ENCODE measurements around the gene RASGRF2. TPM values are rescaled to one million over a fixed set of nuclear protein-coding genes. Genes with fewer than 3 reads are reported as not detected.

The RASGRF2 gene, protein sequence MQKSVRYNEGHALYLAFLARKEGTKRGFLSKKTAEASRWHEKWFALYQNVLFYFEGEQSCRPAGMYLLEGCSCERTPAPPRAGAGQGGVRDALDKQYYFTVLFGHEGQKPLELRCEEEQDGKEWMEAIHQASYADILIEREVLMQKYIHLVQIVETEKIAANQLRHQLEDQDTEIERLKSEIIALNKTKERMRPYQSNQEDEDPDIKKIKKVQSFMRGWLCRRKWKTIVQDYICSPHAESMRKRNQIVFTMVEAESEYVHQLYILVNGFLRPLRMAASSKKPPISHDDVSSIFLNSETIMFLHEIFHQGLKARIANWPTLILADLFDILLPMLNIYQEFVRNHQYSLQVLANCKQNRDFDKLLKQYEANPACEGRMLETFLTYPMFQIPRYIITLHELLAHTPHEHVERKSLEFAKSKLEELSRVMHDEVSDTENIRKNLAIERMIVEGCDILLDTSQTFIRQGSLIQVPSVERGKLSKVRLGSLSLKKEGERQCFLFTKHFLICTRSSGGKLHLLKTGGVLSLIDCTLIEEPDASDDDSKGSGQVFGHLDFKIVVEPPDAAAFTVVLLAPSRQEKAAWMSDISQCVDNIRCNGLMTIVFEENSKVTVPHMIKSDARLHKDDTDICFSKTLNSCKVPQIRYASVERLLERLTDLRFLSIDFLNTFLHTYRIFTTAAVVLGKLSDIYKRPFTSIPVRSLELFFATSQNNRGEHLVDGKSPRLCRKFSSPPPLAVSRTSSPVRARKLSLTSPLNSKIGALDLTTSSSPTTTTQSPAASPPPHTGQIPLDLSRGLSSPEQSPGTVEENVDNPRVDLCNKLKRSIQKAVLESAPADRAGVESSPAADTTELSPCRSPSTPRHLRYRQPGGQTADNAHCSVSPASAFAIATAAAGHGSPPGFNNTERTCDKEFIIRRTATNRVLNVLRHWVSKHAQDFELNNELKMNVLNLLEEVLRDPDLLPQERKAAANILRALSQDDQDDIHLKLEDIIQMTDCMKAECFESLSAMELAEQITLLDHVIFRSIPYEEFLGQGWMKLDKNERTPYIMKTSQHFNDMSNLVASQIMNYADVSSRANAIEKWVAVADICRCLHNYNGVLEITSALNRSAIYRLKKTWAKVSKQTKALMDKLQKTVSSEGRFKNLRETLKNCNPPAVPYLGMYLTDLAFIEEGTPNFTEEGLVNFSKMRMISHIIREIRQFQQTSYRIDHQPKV (N-terminal part only)
- 0.05 TPM in 1 of 2 replicates, not detected in the other for total RNA-seq
- polyA plus RNA-seq (2012): 0.43 TPM

DNA sequence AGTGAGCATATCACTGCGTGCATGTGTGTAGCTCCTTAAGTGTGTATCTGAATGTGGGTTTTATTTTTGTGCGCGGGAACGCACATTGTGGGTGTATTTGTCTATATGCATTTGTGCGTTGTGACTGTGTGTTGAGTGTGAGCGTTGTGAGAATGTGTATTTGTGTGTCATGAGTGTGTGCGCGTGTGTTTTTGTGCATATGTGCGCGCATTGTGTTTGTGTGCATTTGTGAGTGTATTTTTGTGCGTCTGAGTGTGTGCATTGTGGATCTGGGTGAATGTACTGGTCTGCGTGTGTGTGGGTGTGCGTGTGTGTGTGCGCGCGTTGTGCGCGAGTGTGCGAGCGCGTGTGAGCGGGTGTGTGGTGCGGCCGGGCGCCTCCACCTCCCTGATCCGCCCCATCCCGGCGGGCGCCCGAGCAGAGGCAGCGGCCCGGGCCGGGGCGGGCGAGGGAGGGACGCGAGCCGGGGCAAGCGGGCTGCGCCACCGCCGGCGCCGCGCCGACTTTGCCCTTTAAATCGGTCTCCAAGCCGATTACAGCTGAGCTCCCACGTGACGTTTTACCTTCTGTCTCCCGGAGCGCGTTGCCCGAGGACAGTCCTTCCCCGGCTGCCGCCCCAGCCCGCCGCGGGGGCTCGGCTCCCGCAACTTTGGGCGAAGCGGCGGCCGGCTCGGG is at the start of gene RASGRF2:
Gene RASGRF2 (plus strand): TSS at position 596 of the 675 bp plus-strand sequence. CDS start 376 bp downstream, outside the sequence.
- no peak for DNase-seq (ENCODE audit: low read depth)

- no peak for DNase-seq (ENCODE audit: low read depth)
Observed at GRCh38 chr5:80912479-80912878, 47.7 kb upstream of the RASGRF2 start.

DNA sequence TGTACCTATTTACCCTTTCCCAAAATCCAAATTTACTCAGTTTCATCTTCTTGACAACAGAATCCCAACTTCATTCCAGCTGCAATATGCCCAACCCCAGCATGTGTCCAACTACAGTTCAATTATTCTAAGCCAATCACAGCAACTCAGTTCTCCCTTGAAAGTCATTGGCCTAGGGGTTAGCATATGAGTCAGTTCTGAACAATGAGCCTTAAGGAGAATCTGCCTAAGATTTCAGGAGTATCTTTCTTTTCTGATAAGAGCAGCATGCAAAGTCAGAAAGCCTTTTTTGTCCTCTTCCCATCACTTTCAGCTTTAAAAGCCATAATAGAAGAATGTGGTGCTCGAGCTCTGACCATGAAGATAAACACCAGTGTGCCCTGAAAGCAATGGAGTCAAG is 44.4 kb upstream of the RASGRF2 start:
- DNase-seq (ENCODE audit: low read depth): no peak

- DNase-seq (ENCODE audit: low read depth): no peak
Observed at GRCh38 chr5:80916676-80917075, 43.5 kb upstream of the RASGRF2 start.

DNA sequence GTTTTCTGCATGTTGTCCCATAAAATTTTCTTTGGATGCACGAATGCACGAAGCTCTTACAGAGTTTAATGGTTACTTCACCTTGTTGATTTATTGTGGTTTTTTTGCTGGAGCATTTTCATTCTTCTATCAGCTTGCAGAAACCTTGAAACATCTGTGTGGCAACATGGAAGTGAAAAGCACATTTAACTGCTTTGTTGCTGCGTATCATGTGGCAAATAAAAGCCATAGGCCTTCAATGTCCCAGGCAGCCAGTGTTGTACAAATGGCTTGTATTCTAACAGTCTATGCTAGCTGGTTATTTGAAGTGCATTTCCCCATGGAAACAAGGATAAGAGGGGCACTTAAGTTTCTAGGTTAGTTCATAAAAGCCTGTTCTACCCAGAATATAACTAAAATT is 42.5 kb upstream of the RASGRF2 start:
- no peak for DNase-seq (ENCODE audit: low read depth)

GRCh38 chr5:80919678-80920196 is 40.4 kb upstream of the RASGRF2 start:
- DNase-seq (ENCODE audit: low read depth): no peak

- no peak for DNase-seq (ENCODE audit: low read depth)
Observed at GRCh38 chr5:80920333-80920732, 39.8 kb upstream of the RASGRF2 start.

DNA sequence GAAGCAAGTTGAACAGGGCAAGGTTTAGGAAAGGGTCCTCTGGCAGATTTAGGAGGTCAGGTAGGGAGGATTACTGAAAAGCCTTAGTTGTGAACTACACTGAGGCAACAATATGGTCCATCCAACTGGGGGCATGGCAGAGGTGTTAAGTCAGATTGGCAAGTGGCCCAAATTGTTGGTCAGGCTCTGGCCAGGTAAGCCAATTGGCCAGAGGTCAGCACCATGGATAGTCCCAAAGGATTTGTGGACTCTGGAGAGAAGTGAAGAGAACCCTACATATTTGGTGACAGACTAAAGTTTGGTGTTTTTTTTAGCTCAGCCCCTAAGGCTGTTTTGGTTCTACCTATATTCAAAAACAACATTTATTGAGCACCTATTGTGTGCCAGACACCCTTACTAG is 39.1 kb upstream of the RASGRF2 start:
- peak; percentile 5 for DNase-seq (ENCODE audit: low read depth)

DNA sequence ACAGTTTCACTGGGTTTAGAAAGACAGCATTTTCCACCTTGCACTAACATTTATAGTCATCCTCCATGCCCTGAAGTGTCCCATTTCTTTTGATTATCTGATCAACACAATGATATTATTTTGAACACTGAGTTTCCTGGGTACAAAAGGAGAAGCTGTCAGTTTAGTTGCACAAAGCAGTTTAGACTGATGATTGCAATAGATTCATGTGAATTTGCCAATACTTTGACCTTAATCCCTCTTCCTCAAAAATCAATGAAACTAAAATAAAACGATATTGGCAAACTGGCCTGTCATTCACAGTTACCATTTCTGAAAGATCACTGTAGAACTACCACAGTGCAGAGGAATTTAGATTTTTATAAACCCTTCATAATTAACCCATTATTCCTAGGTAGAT is 34.2 kb upstream of the RASGRF2 start:
- no peak for DNase-seq (ENCODE audit: low read depth)

GRCh38 chr5:80926536-80926935 is 33.6 kb upstream of the RASGRF2 start:
- DNase-seq (ENCODE audit: low read depth): no peak

DNA sequence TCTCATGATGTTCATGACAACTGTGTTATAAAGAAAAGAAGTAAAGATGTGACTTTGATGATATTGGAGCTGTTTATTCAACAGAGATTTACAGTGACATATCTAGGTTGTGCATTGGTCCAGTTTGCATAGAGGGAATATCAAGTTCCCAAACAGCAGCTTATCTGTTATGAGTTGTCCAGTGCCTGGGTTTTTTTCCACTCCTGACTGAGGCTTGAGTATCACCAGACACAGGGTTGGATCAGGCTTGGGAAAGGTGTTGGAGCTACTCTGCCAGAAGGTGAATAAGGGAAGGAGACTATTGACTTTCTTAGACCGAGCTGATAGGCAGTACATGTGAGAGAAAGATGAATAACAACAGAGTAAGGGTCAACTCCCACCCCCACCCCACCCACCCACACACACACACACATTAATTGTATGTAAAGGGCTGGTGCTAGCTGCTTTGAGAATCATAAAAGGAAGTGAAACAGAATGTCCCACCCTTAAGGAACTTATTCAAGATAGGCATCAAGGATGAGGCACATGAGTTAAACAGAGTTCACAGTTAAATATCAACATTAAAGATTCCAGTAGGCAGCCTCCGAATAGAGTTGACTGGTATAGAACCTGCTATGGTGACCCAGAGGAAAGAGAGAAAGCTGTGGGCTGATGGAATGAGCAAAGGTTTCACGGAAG is 33.0 kb upstream of the RASGRF2 start:
- no peak for DNase-seq (ENCODE audit: low read depth)

- DNase-seq (ENCODE audit: low read depth): no peak
Observed at GRCh38 chr5:80928073-80928472, 32.1 kb upstream of the RASGRF2 start.

DNA sequence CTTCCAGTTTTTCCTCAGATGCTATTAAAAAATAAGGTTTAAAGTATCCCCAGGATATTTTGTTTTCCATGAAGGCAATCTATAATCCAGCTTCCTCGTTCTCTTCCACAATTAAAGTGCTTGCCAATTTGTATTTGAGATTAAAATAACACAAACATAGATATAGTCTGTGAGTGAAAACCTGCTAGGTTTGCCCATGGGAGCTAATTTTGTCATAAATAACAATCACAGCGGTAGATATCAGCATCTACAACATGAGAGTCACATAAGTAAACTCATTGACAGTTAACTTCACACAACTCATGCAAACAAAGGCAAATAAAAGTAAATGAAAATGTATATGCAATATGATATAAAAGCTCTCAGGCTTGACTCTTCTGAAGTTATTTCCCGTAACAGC is 29.2 kb upstream of the RASGRF2 start:
- DNase-seq (ENCODE audit: low read depth): no peak

- no peak for DNase-seq (ENCODE audit: low read depth)
Observed at GRCh38 chr5:80931411-80931810, 28.8 kb upstream of the RASGRF2 start.

- no peak for DNase-seq (ENCODE audit: low read depth)
Observed at GRCh38 chr5:80933036-80933435, 27.1 kb upstream of the RASGRF2 start.

GRCh38 chr5:80934751-80935150 is 25.4 kb upstream of the RASGRF2 start:
- DNase-seq (ENCODE audit: low read depth): no peak

DNA sequence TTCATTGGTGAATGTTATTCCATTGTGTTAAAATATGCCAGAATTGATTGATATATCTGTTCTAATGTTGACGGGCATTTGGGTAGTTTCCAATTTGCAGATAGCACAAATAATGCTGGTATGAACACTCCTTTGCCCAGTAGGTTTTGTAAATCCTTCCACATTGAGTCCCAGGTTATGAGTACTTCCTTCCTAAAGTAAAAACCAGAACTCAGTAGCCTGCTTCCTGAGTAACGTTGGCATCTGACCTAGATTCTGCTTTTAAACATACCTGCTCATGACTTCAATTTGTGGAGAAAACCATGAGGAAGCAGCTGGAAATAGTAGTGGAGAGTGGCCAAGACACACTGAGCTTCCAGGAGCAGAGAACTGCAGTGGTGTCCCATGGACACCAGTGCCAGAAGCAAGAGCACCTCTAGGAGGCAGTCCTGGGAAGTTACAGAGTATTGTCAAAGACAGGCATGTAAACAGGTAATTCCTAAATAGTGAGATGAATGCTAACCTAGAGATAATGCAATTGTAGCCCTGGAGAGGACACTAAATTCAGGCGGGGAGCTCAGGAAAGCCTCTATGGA is 24.3 kb upstream of the RASGRF2 start:
- no peak for DNase-seq (ENCODE audit: low read depth)

- no peak for DNase-seq (ENCODE audit: low read depth)
Observed at GRCh38 chr5:80936881-80937280, 23.3 kb upstream of the RASGRF2 start.

- peak; percentile 4 for DNase-seq (ENCODE audit: low read depth)
Observed at GRCh38 chr5:80937584-80938356, 22.4 kb upstream of the RASGRF2 start.
